NT2/D1 (cell line): ENCODE data around the gene FRG2B.

Source experiments
- SUZ12 ChIP-seq: IDR thresholded peaks from 2 replicates; pipeline ENCODE4 v1.6.1; 2011; ENCODE audit not compliant: insufficient read length, insufficient read depth; ENCODE audit errors: extremely low read depth
- YY1 ChIP-seq: IDR thresholded peaks from 2 replicates; pipeline ENCODE4 v1.6.1; 2011; ENCODE audit not compliant: insufficient read length, insufficient read depth
- ZNF274 ChIP-seq: IDR thresholded peaks from 2 replicates; pipeline ENCODE4 v1.6.1; 2011; ENCODE audit warnings: mild to moderate bottlenecking, low read depth, low read length

DNA sequence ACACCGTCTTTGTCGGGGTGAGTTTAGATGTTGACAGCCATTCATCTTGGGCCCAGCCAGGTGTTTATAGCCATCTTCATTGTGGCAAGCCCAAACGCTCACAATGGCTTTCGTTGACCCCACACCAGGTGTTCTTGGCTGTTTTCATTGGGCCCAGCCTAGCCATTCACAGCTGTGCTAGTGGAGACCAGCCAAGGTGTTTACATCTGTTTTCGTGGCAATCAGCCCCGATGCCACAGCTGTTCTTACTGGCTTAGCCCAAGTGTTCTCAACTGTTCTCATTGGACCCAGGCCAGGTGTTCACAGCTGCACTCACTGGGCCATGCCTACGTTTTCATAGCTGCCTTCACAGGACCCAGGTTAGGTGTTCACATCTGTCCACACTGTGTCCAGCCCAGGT is 7.7 kb downstream of the FRG2B start:
- TF ChIP-seq SUZ12 = no peak
- no peak for TF ChIP-seq ZNF274
- TF ChIP-seq YY1 = no peak
